NT2/D1 (cell line): Measurements from ENCODE around the gene FPR1.

Experiments
- DNase-seq: peaks from one replicate; pipeline ENCODE4 v3.0.0-alpha.2; 2011; ENCODE audit warnings: low read depth, low spot score
- H3K27me3 ChIP-seq: 2 replicates; pipeline ENCODE4 v1.6.0; 2011; ENCODE audit warnings: mild to moderate bottlenecking; ENCODE audit not compliant: insufficient read length, insufficient read depth
- H3K36me3 ChIP-seq: 2 replicates; pipeline ENCODE4 v1.6.1; 2011; ENCODE audit warnings: mild to moderate bottlenecking, low read length, mixed read lengths; ENCODE audit not compliant: insufficient read depth, insufficient read length
- H3K4me1 ChIP-seq: 2 replicates; pipeline ENCODE4 v1.5.1; 2011; ENCODE audit not compliant: insufficient read depth, insufficient read length
- H3K4me3 ChIP-seq: 2 replicates; pipeline ENCODE4 v1.5.1; 2011; ENCODE audit warnings: low read depth; ENCODE audit not compliant: insufficient read length
- H3K9ac ChIP-seq: 2 replicates; pipeline ENCODE4 v1.6.0; 2011; ENCODE audit warnings: low read depth; ENCODE audit not compliant: insufficient read length
- H3K9me3 ChIP-seq: 2 replicates; pipeline ENCODE4 v1.5.1; 2011; ENCODE audit warnings: mild to moderate bottlenecking, low read length; ENCODE audit not compliant: insufficient read depth
- SUZ12 ChIP-seq: IDR thresholded peaks from 2 replicates; pipeline ENCODE4 v1.6.1; 2011; ENCODE audit not compliant: insufficient read length, insufficient read depth; ENCODE audit errors: extremely low read depth
- YY1 ChIP-seq: IDR thresholded peaks from 2 replicates; pipeline ENCODE4 v1.6.1; 2011; ENCODE audit not compliant: insufficient read length, insufficient read depth
- ZNF274 ChIP-seq: IDR thresholded peaks from 2 replicates; pipeline ENCODE4 v1.6.1; 2011; ENCODE audit warnings: mild to moderate bottlenecking, low read depth, low read length

The FPR1 gene

GRCh38 chr19:51784922-51785690, 33.4 kb upstream of the FPR1 start:
- no peak overlapping the region for H3K4me3 ChIP-seq
- H3K27me3 ChIP-seq = peaks cover 6% of the 10 kb centered on the region
- no peak overlapping the region for H3K9ac ChIP-seq
- no peaks in the 10 kb centered on the region for H3K4me1 ChIP-seq
- DNase-seq = no peak
- no peak for TF ChIP-seq SUZ12
- TF ChIP-seq YY1 = no peak
- TF ChIP-seq ZNF274 = no peak
- no peaks in the 10 kb centered on the region for H3K36me3 ChIP-seq
- H3K9me3 ChIP-seq = no peaks in the 10 kb centered on the region

- DNase-seq = no peak
- H3K9ac ChIP-seq = no peak overlapping the region
- no peak overlapping the region for H3K4me3 ChIP-seq
- peaks cover 6% of the 10 kb centered on the region for H3K27me3 ChIP-seq
- no peaks in the 10 kb centered on the region for H3K4me1 ChIP-seq
- no peaks in the 10 kb centered on the region for H3K9me3 ChIP-seq
- TF ChIP-seq SUZ12 (no peak), ZNF274 (no peak), YY1 (no peak)
- H3K36me3 ChIP-seq = no peaks in the 10 kb centered on the region
Measured at GRCh38 chr19:51784109-51784785, 32.6 kb upstream of the FPR1 start.

- H3K36me3 ChIP-seq = no peaks in the 10 kb centered on the region
- no peaks in the 10 kb centered on the region for H3K4me1 ChIP-seq
- DNase-seq = no peak
- H3K9me3 ChIP-seq = no peaks in the 10 kb centered on the region
- no peak overlapping the region for H3K4me3 ChIP-seq
- TF ChIP-seq YY1 = no peak
- TF ChIP-seq SUZ12 = no peak
- TF ChIP-seq ZNF274 = no peak
- peaks cover 6% of the 10 kb centered on the region for H3K27me3 ChIP-seq
- no peak overlapping the region for H3K9ac ChIP-seq
Measured at GRCh38 chr19:51783372-51783771, 31.7 kb upstream of the FPR1 start.

- no peaks in the 10 kb centered on the region for H3K36me3 ChIP-seq
- DNase-seq = no peak
- no peaks in the 10 kb centered on the region for H3K4me1 ChIP-seq
- no peak for TF ChIP-seq ZNF274
- no peak for TF ChIP-seq SUZ12
- TF ChIP-seq YY1 = no peak
- H3K9ac ChIP-seq = no peak overlapping the region
- peaks cover 6% of the 10 kb centered on the region for H3K27me3 ChIP-seq
- H3K9me3 ChIP-seq = no peaks in the 10 kb centered on the region
- no peak overlapping the region for H3K4me3 ChIP-seq
Measured at GRCh38 chr19:51781999-51782398, 30.3 kb upstream of the FPR1 start.

- H3K9me3 ChIP-seq = no peaks in the 10 kb centered on the region
- H3K4me1 ChIP-seq = no peaks in the 10 kb centered on the region
- H3K4me3 ChIP-seq = no peak overlapping the region
- no peak for TF ChIP-seq ZNF274
- no peak for TF ChIP-seq SUZ12
- TF ChIP-seq YY1 = no peak
- DNase-seq = no peak
- H3K27me3 ChIP-seq = peaks cover 6% of the 10 kb centered on the region
- H3K9ac ChIP-seq = no peak overlapping the region
- no peaks in the 10 kb centered on the region for H3K36me3 ChIP-seq
Measured at GRCh38 chr19:51780270-51780669, 28.6 kb upstream of the FPR1 start.

GRCh38 chr19:51779703-51780102, 28.0 kb upstream of the FPR1 start:
- no peak for DNase-seq
- Histone ChIP-seq H3K9ac (no peak overlapping the region), H3K4me1 (no peaks in the 10 kb centered on the region), H3K9me3 (no peaks in the 10 kb centered on the region), H3K4me3 (no peak overlapping the region), H3K36me3 (no peaks in the 10 kb centered on the region), H3K27me3 (peaks cover 6% of the 10 kb centered on the region)
- TF ChIP-seq SUZ12 (no peak), YY1 (no peak), ZNF274 (no peak)

GRCh38 chr19:51779181-51779580, 27.5 kb upstream of the FPR1 start:
- no peak for TF ChIP-seq SUZ12
- no peak for TF ChIP-seq YY1
- TF ChIP-seq ZNF274 = no peak
- H3K36me3 ChIP-seq = no peaks in the 10 kb centered on the region
- H3K27me3 ChIP-seq = peaks cover 6% of the 10 kb centered on the region
- DNase-seq = no peak
- no peaks in the 10 kb centered on the region for H3K4me1 ChIP-seq
- no peak overlapping the region for H3K9ac ChIP-seq
- no peaks in the 10 kb centered on the region for H3K9me3 ChIP-seq
- H3K4me3 ChIP-seq = no peak overlapping the region
